SK-N-SH (cell line): Measurements from ENCODE around the gene HAGHL. TPM values are rescaled to one million over a fixed set of nuclear protein-coding genes. Genes with fewer than 3 reads are reported as not detected.

Source experiments
- CTCF ChIA-PET: fragments of 300-600, 350-600 bp; formaldehyde crosslinking; extraction: SDS; loops from one replicate; lab custom pipeline; 2021; lab: Yijun Ruan, JAX
- POLR2A ChIA-PET: fragments of 350-600 bp; sonication (Branson Sonifier 250); formaldehyde crosslinking; extraction: SDS; loops from one replicate; lab custom pipeline; 2020; ENCODE audit warnings: antibody characterized with exemption, inconsistent platforms; lab: Yijun Ruan, JAX
- DNase-seq: peaks from one replicate; pipeline ENCODE4 v3.0.0; 2012
- H2AFZ ChIP-seq: fragments of 200-600 bp; sonication (generic); 2 replicates; pipeline ENCODE4 v1.8.1; 2016; ENCODE audit warnings: antibody characterized with exemption, mild to moderate bottlenecking, low read depth
- H3F3A ChIP-seq: fragments of 200-600 bp; sonication (generic); replicated peaks from 2 replicates; pipeline ENCODE3; 2016; ENCODE audit warnings: antibody characterized with exemption, mild to moderate bottlenecking; ENCODE audit not compliant: insufficient read depth
- H3K27ac ChIP-seq, 2 experiments: fragments of 200-500 bp in 1 of 2; fragments of 200-600 bp in 1 of 2; sonication (Bioruptor generic) in 1 of 2; sonication (generic), shearing (Covaris generic) in 1 of 2; 2 replicates each; pipeline versions ENCODE4 v1.5.1 to v1.6.1; 2014 to 2016; ENCODE audit warnings: low read depth in 2 of 2, inconsistent platforms in 1 of 2, low read length in 1 of 2, mild to moderate bottlenecking in 1 of 2, mixed read lengths in 1 of 2
- H3K27me3 ChIP-seq: fragments of 200-600 bp; sonication (generic), shearing (Covaris generic); 2 replicates; pipeline ENCODE4 v1.6.1; 2016; ENCODE audit warnings: mixed run types; ENCODE audit not compliant: insufficient read depth
- H3K36me3 ChIP-seq, 2 experiments: fragments of 200-500 bp in 1 of 2; fragments of 200-600 bp in 1 of 2; sonication (Bioruptor generic) in 1 of 2; sonication (generic) in 1 of 2; replicated peaks in 1 of 2; 2 replicates each; pipeline versions ENCODE3 to v1.5.1; 2014 to 2016; ENCODE audit warnings: low read length in 1 of 2, mild to moderate bottlenecking in 1 of 2; ENCODE audit not compliant: insufficient read depth in 2 of 2, control insufficient read depth in 1 of 2
- H3K4me1 ChIP-seq, 2 experiments: fragments of 200-500 bp in 1 of 2; fragments of 200-600 bp in 1 of 2; sonication (Bioruptor generic) in 1 of 2; sonication (generic), shearing (Covaris generic) in 1 of 2; 2 replicates each; pipeline versions ENCODE4 v1.5.1 to v1.6.1; 2014 to 2016; ENCODE audit warnings: low read depth in 1 of 2, low read length in 1 of 2, mixed run types in 1 of 2; ENCODE audit not compliant: insufficient read depth in 2 of 2, control insufficient read depth in 1 of 2
- H3K4me2 ChIP-seq: fragments of 200-600 bp; sonication (generic), shearing (Covaris generic); 2 replicates; pipeline ENCODE4 v1.6.1; 2017; ENCODE audit warnings: mixed run types
- H3K4me3 ChIP-seq, 2 experiments: fragments of 200-500 bp in 1 of 2; fragments of 200-600 bp in 1 of 2; sonication (Bioruptor generic) in 1 of 2; sonication (generic), shearing (Covaris generic) in 1 of 2; 2 replicates each; pipeline versions ENCODE4 v1.5.1 to v1.8.1; 2014 to 2016; ENCODE audit warnings: low read depth in 2 of 2, inconsistent platforms in 1 of 2, low read length in 1 of 2, mild to moderate bottlenecking in 1 of 2, mixed read lengths in 1 of 2, moderate library complexity in 1 of 2
- H3K79me2 ChIP-seq: fragments of 200-600 bp; sonication (generic); 2 replicates; pipeline ENCODE4 v1.8.1; 2017; ENCODE audit warnings: mild to moderate bottlenecking; ENCODE audit not compliant: insufficient read depth
- H3K9ac ChIP-seq: fragments of 200-600 bp; sonication (generic); 2 replicates; pipeline ENCODE4 v1.6.1; 2017; ENCODE audit warnings: mixed run types
- H3K9me2 ChIP-seq: fragments of 200-600 bp; sonication (generic); 2 replicates; pipeline ENCODE4 v1.6.1; 2017; ENCODE audit warnings: mixed run types
- H3K9me3 ChIP-seq: fragments of 200-600 bp; sonication (generic); 2 replicates; pipeline ENCODE4 v1.6.1; 2017; ENCODE audit warnings: mixed run types, mild to moderate bottlenecking, moderate library complexity
- H4K20me1 ChIP-seq: fragments of 200-600 bp; sonication (generic); 2 replicates; pipeline ENCODE4 v1.6.1; 2017; ENCODE audit warnings: mild to moderate bottlenecking, mixed run types; ENCODE audit not compliant: insufficient read depth
- CHD2 ChIP-seq: fragments of 150-350 bp; IDR thresholded peaks from 2 replicates; pipeline ENCODE4 v1.6.1; 2018; ENCODE audit warnings: low read length; ENCODE audit not compliant: partially characterized antibody
- EP300 ChIP-seq, 2 experiments: IDR thresholded peaks; 2 replicates each; pipeline versions ENCODE4 v1.4.0 to v1.6.1; 2012; ENCODE audit warnings: borderline replicate concordance in 1 of 2, low read depth in 1 of 2, low read length in 1 of 2
- FOSL2 ChIP-seq: IDR thresholded peaks from 2 replicates; pipeline ENCODE4 v1.4.0; 2012; ENCODE audit warnings: low read depth, mild to moderate bottlenecking, moderate library complexity, borderline replicate concordance
- FOXJ3 ChIP-seq: sonication (generic); formaldehyde crosslinking; IDR thresholded peaks from 2 replicates; pipeline ENCODE4 v1.5.1; 2020; ENCODE audit warnings: mild to moderate bottlenecking, missing genetic modification reagents
- FOXM1 ChIP-seq: IDR thresholded peaks from 2 replicates; pipeline ENCODE4 v1.4.0; 2012; ENCODE audit warnings: low read depth, mild to moderate bottlenecking
- GATA2 ChIP-seq: sonication (generic); formaldehyde crosslinking; IDR thresholded peaks from 2 replicates; pipeline ENCODE4 v1.5.0; 2020; ENCODE audit warnings: mild to moderate bottlenecking, missing genetic modification reagents
- IRF3 ChIP-seq: fragments of 150-350 bp; IDR thresholded peaks from 2 replicates; pipeline ENCODE4 v1.6.1; 2016; ENCODE audit warnings: mild to moderate bottlenecking, low read depth, low read length
- JUND ChIP-seq: IDR thresholded peaks from 2 replicates; pipeline ENCODE4 v1.4.0; 2012
- MAX ChIP-seq: IDR thresholded peaks from 2 replicates; pipeline ENCODE4 v1.4.0; 2012; ENCODE audit warnings: low read depth
- MEF2A ChIP-seq: IDR thresholded peaks from 2 replicates; pipeline ENCODE4 v1.4.0; 2012; ENCODE audit warnings: low read depth, borderline replicate concordance
- NRF1 ChIP-seq: IDR thresholded peaks from 2 replicates; pipeline ENCODE4 v1.6.1; 2012; ENCODE audit warnings: low read depth, mild to moderate bottlenecking, low read length
- POLR2AphosphoS5 ChIP-seq: IDR thresholded peaks from 2 replicates; pipeline ENCODE4 v1.6.1; 2012; ENCODE audit warnings: low read depth, low read length
- RAD21 ChIP-seq: IDR thresholded peaks from 2 replicates; pipeline ENCODE4 v1.6.1; 2012; ENCODE audit warnings: mild to moderate bottlenecking, low read length
- REST ChIP-seq: IDR thresholded peaks from 2 replicates; pipeline ENCODE4 v1.6.1; 2012; ENCODE audit warnings: mild to moderate bottlenecking, low read depth, low read length, moderate library complexity
- RXRA ChIP-seq: IDR thresholded peaks from 2 replicates; pipeline ENCODE4 v1.4.0; 2012; ENCODE audit warnings: low read depth, mild to moderate bottlenecking, borderline replicate concordance
- SIN3A ChIP-seq: IDR thresholded peaks from 2 replicates; pipeline ENCODE4 v1.6.1; 2012; ENCODE audit warnings: low read depth, mild to moderate bottlenecking, low read length, moderate library complexity, borderline replicate concordance
- TAF1 ChIP-seq: IDR thresholded peaks from 2 replicates; pipeline ENCODE4 v1.6.1; 2012; ENCODE audit warnings: low read depth, mild to moderate bottlenecking, low read length, moderate library complexity, borderline replicate concordance
- USF2 ChIP-seq: fragments of 150-350 bp; IDR thresholded peaks from 2 replicates; pipeline ENCODE4 v1.6.1; 2017; ENCODE audit warnings: antibody characterized with exemption, low read length, low read depth, borderline replicate concordance
- YY1 ChIP-seq: IDR thresholded peaks from 2 replicates; pipeline ENCODE4 v1.4.0; 2012; ENCODE audit warnings: low read depth, mild to moderate bottlenecking
- ZBTB33 ChIP-seq: IDR thresholded peaks from 2 replicates; pipeline ENCODE4 v1.4.0; 2012; ENCODE audit warnings: low read depth, borderline replicate concordance
- WGBS: methylation state at CpG from one replicate; pipeline ENCODE4 v1.1.6; 2017; ENCODE audit warnings: low lambda C conversion rate; 5-methylcytosine and 5-hydroxymethylcytosine counted together
- polyA plus RNA-seq, 3 experiments: library from polyadenylated mRNA; depleted of rRNA; stranded (reverse); fragments of >200 nt; gene quantifications; 2 replicates each; pipeline ENCODE4 v1.2.3, GENCODE V29; 2012
- TF ChIP-seq, protein P1 (sequence below): fragments of 200-600 bp; sonication (generic); IDR thresholded peaks from 2 replicates; pipeline ENCODE4 v1.6.1; 2017; ENCODE audit warnings: antibody characterized with exemption, mild to moderate bottlenecking, moderate library complexity

Gene HAGHL
- polyA plus RNA-seq, 1 of the 3 experiments (the other 2 are of a cell fraction): 65.5 TPM

DNA sequence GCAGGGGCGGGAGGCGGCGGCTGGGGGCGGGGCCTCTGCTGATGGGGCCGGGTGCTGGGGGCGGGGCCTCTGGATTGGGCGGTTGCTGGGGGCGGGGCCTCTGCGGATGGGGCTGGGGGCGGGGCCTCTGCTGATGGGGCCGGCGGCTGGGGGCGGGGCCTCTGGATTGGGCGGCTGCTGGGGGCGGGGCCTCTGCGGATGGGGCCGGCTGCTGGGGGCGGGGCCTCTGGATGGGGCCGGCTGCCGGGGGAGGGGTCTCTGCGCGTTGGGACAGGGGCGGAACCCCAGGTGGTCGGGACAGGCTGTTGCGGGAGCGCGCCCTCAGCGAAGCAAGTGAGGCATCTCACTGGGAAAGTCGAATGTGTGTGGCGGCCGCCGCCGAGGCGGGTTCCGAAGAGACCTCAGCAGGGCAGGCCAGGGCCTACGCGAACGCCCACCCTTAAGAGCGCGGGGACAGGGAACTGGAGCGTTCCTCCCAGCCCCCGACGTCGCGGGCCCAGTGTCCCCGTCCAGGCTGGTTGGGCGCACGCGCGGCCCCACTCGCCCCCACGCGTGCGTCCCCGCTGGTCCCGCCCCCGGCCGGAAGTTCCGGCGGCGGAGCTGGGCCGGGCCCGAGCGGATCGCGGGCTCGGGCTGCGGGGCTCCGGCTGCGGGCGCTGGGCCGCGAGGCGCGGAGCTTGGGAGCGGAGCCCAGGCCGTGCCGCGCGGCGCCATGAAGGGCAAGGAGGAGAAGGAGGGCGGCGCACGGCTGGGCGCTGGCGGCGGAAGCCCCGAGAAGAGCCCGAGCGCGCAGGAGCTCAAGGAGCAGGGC is 46.9 kb upstream of the HAGHL start, which contains the start of gene STUB1:
STUB1 (plus strand) TSS at position 597 of the 811 bp plus-strand sequence; CDS start at position 713, 116 bp downstream.
- H3K4me2 ChIP-seq: peak within 1 kb of the TSS; percentile 96
- H3K79me2 ChIP-seq: peaks cover 34% of the 10 kb centered on the region
- no peaks in the 10 kb centered on the region for H3K27me3 ChIP-seq
- peak within 1 kb of the TSS; percentile 80 for H3K9ac ChIP-seq
- H3K4me1 ChIP-seq: peaks cover 8 to 49% of the 10 kb centered on the region in 2 experiments; a peak in 2 of 4 replicates
- H4K20me1 ChIP-seq: peaks cover 23% of the 10 kb centered on the region
- 0 out of 2 replicates have a peak within 1 kb of the TSS, but pooled peaks have one; percentile 82 for H2AFZ ChIP-seq
- ChIA-PET CTCF (interaction anchor here (0.8 to 3.8 kb wide), 9 partner anchors 10 to 91 kb away, joined by 3 to 20 read pairs (median 4); partner anchors contain the start of genes ANTKMT, METRN, RHOT2 and WDR24), POLR2A (interaction anchor here (0.8 to 2.2 kb wide), 12 partner anchors 10 to 44 kb away, joined by 3 to 12 read pairs (median 3); partner anchors contain the start of genes METTL26, RHOT2, WDR24 and WDR90)
- 2% methylated on average over 20 of the region's 91 CpGs for WGBS
- peaks cover 10% of the 10 kb centered on the region for H3F3A ChIP-seq
- peak within 1 kb of the TSS; percentile 78 to 96 for H3K4me3 ChIP-seq
- H3K27ac ChIP-seq: peak within 1 kb of the TSS; percentile 86 to 98
- peaks cover 13 to 26% of the 10 kb centered on the region in 2 experiments for H3K36me3 ChIP-seq
- peak; percentile 96 for DNase-seq
- H3K9me3 ChIP-seq: no peaks in the 10 kb centered on the region
- no peaks in the 10 kb centered on the region for H3K9me2 ChIP-seq
- no peak for TF ChIP-seq IRF3
- peak in 1 of 2 experiments; percentile 34; a peak in 1 of 4 replicates for TF ChIP-seq EP300 (IDR thresholded peaks at IDR 0.05; ENCODE audit: borderline replicate concordance in 1 of 2, low read depth in 1 of 2, low read length in 1 of 2)
- no peak for TF ChIP-seq USF2
- no peak for TF ChIP-seq SIN3A
- peak; percentile 75 for TF ChIP-seq NRF1
- TF ChIP-seq YY1: no peak
- TF ChIP-seq RXRA: no peak
- TF ChIP-seq MAX: peak; percentile 67
- peak; percentile 73 for TF ChIP-seq POLR2AphosphoS5
- TF ChIP-seq, protein P1, sequence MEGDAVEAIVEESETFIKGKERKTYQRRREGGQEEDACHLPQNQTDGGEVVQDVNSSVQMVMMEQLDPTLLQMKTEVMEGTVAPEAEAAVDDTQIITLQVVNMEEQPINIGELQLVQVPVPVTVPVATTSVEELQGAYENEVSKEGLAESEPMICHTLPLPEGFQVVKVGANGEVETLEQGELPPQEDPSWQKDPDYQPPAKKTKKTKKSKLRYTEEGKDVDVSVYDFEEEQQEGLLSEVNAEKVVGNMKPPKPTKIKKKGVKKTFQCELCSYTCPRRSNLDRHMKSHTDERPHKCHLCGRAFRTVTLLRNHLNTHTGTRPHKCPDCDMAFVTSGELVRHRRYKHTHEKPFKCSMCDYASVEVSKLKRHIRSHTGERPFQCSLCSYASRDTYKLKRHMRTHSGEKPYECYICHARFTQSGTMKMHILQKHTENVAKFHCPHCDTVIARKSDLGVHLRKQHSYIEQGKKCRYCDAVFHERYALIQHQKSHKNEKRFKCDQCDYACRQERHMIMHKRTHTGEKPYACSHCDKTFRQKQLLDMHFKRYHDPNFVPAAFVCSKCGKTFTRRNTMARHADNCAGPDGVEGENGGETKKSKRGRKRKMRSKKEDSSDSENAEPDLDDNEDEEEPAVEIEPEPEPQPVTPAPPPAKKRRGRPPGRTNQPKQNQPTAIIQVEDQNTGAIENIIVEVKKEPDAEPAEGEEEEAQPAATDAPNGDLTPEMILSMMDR: no peak
- peak; percentile 41; the same call in 1 of the 2 replicates for TF ChIP-seq TAF1
- TF ChIP-seq MEF2A: no peak
- no peak for TF ChIP-seq FOXJ3 (CRISPR knock-in tag)
- TF ChIP-seq FOSL2: no peak
- peak; percentile 22 for TF ChIP-seq CHD2
- TF ChIP-seq REST: no peak; the same call in 1 of the 2 replicates
- no peak for TF ChIP-seq JUND
- TF ChIP-seq RAD21: no peak
- no peak for TF ChIP-seq ZBTB33
- no peak for TF ChIP-seq FOXM1
- no peak for TF ChIP-seq GATA2 (CRISPR knock-in tag)
